Ureter (tissue), 1 donor: ENCODE results near the gene CMTM7. TPM values are rescaled to one million over a fixed set of nuclear protein-coding genes. Genes with fewer than 3 reads are reported as not detected.

Experiments used
- DNase-seq: peaks from one replicate; pipeline ENCODE4 v3.0.0-alpha.2; 2020; ENCODE audit warnings: low spot score
- total RNA-seq: library from RNA; stranded (reverse); gene quantifications from one replicate; pipeline ENCODE4 v1.2.4, GENCODE V29; 2023
- donor health status: DM: yes; HTN: yes; CAD: no.

The CMTM7 gene
- total RNA-seq, result 72.2 TPM

- DNase-seq, result peak; percentile 77
Observed at GRCh38 chr3:32391643-32392535, at the start of gene CMTM7. TSS of gene CMTM7 (plus strand) at chr3:32391853. CDS start at chr3:32391907, 54 bp downstream.

GRCh38 chr3:32347343-32348125, 44.1 kb upstream of the CMTM7 start:
- DNase-seq, result no peak

- no peak for DNase-seq
Observed at GRCh38 chr3:32349184-32349583, 42.5 kb upstream of the CMTM7 start.

GRCh38 chr3:32352563-32352962, 39.1 kb upstream of the CMTM7 start:
- no peak for DNase-seq

GRCh38 chr3:32353351-32353750, 38.3 kb upstream of the CMTM7 start:
- no peak for DNase-seq

GRCh38 chr3:32354362-32354778, 37.3 kb upstream of the CMTM7 start:
- DNase-seq, result no peak

GRCh38 chr3:32355751-32356291, 35.8 kb upstream of the CMTM7 start:
- DNase-seq, result no peak

GRCh38 chr3:32359766-32360492, 31.7 kb upstream of the CMTM7 start:
- no peak for DNase-seq

- no peak for DNase-seq
Observed at GRCh38 chr3:32360493-32360827, 31.2 kb upstream of the CMTM7 start.

GRCh38 chr3:32366638-32367397, 24.8 kb upstream of the CMTM7 start:
- DNase-seq, result no peak

- no peak for DNase-seq
Observed at GRCh38 chr3:32367442-32367841, 24.2 kb upstream of the CMTM7 start.

- no peak for DNase-seq
Observed at GRCh38 chr3:32371461-32372212, 20.0 kb upstream of the CMTM7 start.

- no peak for DNase-seq
Observed at GRCh38 chr3:32372213-32372490, 19.5 kb upstream of the CMTM7 start.

GRCh38 chr3:32373276-32373675, 18.4 kb upstream of the CMTM7 start:
- no peak for DNase-seq

GRCh38 chr3:32373844-32374243, 17.8 kb upstream of the CMTM7 start:
- no peak for DNase-seq

GRCh38 chr3:32374788-32375595, 16.7 kb upstream of the CMTM7 start:
- DNase-seq, result peak; percentile 77

GRCh38 chr3:32375596-32375930, 16.1 kb upstream of the CMTM7 start:
- no peak for DNase-seq

GRCh38 chr3:32376115-32376514, 15.5 kb upstream of the CMTM7 start:
- no peak for DNase-seq

GRCh38 chr3:32379831-32380500, 11.7 kb upstream of the CMTM7 start:
- DNase-seq, result no peak
